Transverse colon (tissue), 4 donors: ENCODE data around the gene PTCH1. TPM values are rescaled to one million over a fixed set of nuclear protein-coding genes. Genes with fewer than 3 reads are reported as not detected.

ENCODE experiments used
- DNase-seq: peaks from one replicate; pipeline ENCODE4 v3.0.0-alpha.2; 2019
- H3K27ac ChIP-seq, 4 donors: fragments of 200-600 bp; sonication (generic); 2 replicates each; pipeline ENCODE4 v1.5.1; 2016 to 2018; ENCODE audit warnings: inconsistent platforms in 4 of 4
- H3K27me3 ChIP-seq: fragments of 200-600 bp; sonication (generic); 2 replicates; pipeline ENCODE4 v1.5.1; 2017; ENCODE audit warnings: inconsistent platforms
- H3K36me3 ChIP-seq, 4 donors: fragments of 200-600 bp; sonication (generic); 2 replicates each; pipeline ENCODE4 v1.5.1; 2017 to 2019; ENCODE audit warnings: inconsistent platforms in 4 of 4
- H3K4me1 ChIP-seq, 4 donors: fragments of 200-600 bp; sonication (generic); 2 replicates each; pipeline ENCODE4 v1.5.1; 2017 to 2020; ENCODE audit warnings: inconsistent platforms in 4 of 4
- H3K4me3 ChIP-seq, 4 donors: fragments of 200-600 bp; sonication (generic); 1 replicate in 1 of 4; 2 replicates in 3 of 4; pipeline versions ENCODE4 v1.5.1 to v1.6.1; 2017 to 2019; ENCODE audit warnings: inconsistent platforms in 4 of 4
- H3K9me3 ChIP-seq, 2 donors: fragments of 200-600 bp; sonication (generic); 2 replicates each; pipeline ENCODE4 v1.5.1; 2017 to 2019; ENCODE audit warnings: inconsistent platforms in 2 of 2
- CTCF ChIP-seq, 5 experiments: fragments of 200-600 bp in 3 of 5; fragments of 450-650 bp in 2 of 5; sonication (generic) in 3 of 5; IDR thresholded peaks; 1 replicate in 2 of 5; 2 replicates in 3 of 5; pipeline ENCODE4 v1.5.1; 2016 to 2017; ENCODE audit warnings: antibody characterized with exemption in 5 of 5, inconsistent platforms in 3 of 5, mild to moderate bottlenecking in 2 of 5, moderate library complexity in 1 of 5
- EP300 ChIP-seq: sonication (generic); formaldehyde crosslinking; IDR thresholded peaks from one replicate; pipeline ENCODE4 v1.6.1; 2017; ENCODE audit warnings: antibody characterized with exemption, low read depth
- POLR2A ChIP-seq: fragments of 450-650 bp; IDR thresholded peaks from one replicate; pipeline ENCODE4 v1.6.1; 2016; ENCODE audit warnings: antibody characterized with exemption, mild to moderate bottlenecking, moderate library complexity
- POLR2AphosphoS5 ChIP-seq, 3 donors: sonication (generic); formaldehyde crosslinking; IDR thresholded peaks; one replicate each; pipeline ENCODE4 v1.6.1; 2016; ENCODE audit warnings: antibody characterized with exemption in 3 of 3
- whole genome bisulfite sequencing, 2 donors: methylation state at CpG; one replicate each; pipeline ENCODE4 v1.1.5; 2018; ENCODE audit warnings: low coverage in 1 of 2; 5-methylcytosine and 5-hydroxymethylcytosine counted together
- in situ Hi-C, 4 donors: fragments of 200-750 bp; cut with MboI; loops; one replicate each; pipeline versions ENCODE4 v1.15.0 to v1.15.1; 2017; ENCODE audit warnings: low sequenced_read_pairs in 3 of 4, low pct_ligation_motif_present in 1 of 4, low pct_unique_long_range_greater_than_20kb in 1 of 4
- intact Hi-C: fragments of 100-400 bp; cut with DNase I; formaldehyde crosslinking; loops from one replicate; pipeline ENCODE4 v1.15.1; 2023; ENCODE audit warnings: low total_unique reads
- total RNA-seq, 4 donors: library from RNA; depleted of rRNA; stranded (reverse); fragments of >200 nt; gene quantifications; one replicate each; pipeline ENCODE4 v1.1.0, GENCODE V29; 2016

Gene PTCH1
- total RNA-seq, 4 donors from 2014 or later: 12.3 to 50.9 (median 26.4) TPM

GRCh38 chr9:95435074-95435728 lies 81.6 kb downstream of the PTCH1 start:
- Histone ChIP-seq H3K36me3 (no peaks in the 10 kb centered on the region), H3K4me3 (no peak overlapping the region), H3K9me3 (no peaks in the 10 kb centered on the region), H3K4me1 (no peaks in the 10 kb centered on the region), H3K27ac (no peak overlapping the region), H3K27me3 (no peaks in the 10 kb centered on the region)
- TF ChIP-seq POLR2AphosphoS5 (IDR thresholded peaks at IDR 0.05) (no peak), EP300 (no peak), CTCF (IDR thresholded peaks at IDR 0.05) (no peak), POLR2A (no peak)
- 71 to 83% methylated on average over 6 of the region's 6 CpGs for WGBS, 2 donors
- intact Hi-C loops (no loop called here), in situ Hi-C loops (no loop called here)
- DNase-seq: no peak

- no peak for TF ChIP-seq POLR2A
- no peak for TF ChIP-seq CTCF (IDR thresholded peaks at IDR 0.05)
- no peak for TF ChIP-seq EP300
- TF ChIP-seq POLR2AphosphoS5 (IDR thresholded peaks at IDR 0.05): no peak
- in situ Hi-C loops: no loop called here
- WGBS, 2 donors: 87 to 90% methylated on average over 3 to 25 of the region's 25 CpGs
- no peak overlapping the region for H3K27ac ChIP-seq
- no peaks in the 10 kb centered on the region for H3K27me3 ChIP-seq
- no peaks in the 10 kb centered on the region for H3K36me3 ChIP-seq
- H3K9me3 ChIP-seq: no peaks in the 10 kb centered on the region
- intact Hi-C loops: no loop called here
- DNase-seq: no peak
- no peak overlapping the region for H3K4me3 ChIP-seq
- no peaks in the 10 kb centered on the region for H3K4me1 ChIP-seq
Measured at GRCh38 chr9:95434116-95435073, 82.4 kb downstream of the PTCH1 start.

- TF ChIP-seq POLR2A (no peak), POLR2AphosphoS5 (IDR thresholded peaks at IDR 0.05) (no peak), EP300 (no peak), CTCF (IDR thresholded peaks at IDR 0.05) (no peak)
- in situ Hi-C loops: no loop called here
Measured at GRCh38 chr9:95433096-95433819, 83.5 kb downstream of the PTCH1 start.

GRCh38 chr9:95431286-95431685 lies 85.5 kb downstream of the PTCH1 start:
- Histone ChIP-seq H3K4me3 (no peak overlapping the region), H3K9me3 (no peaks in the 10 kb centered on the region), H3K27me3 (no peaks in the 10 kb centered on the region), H3K27ac (no peak overlapping the region), H3K36me3 (no peaks in the 10 kb centered on the region), H3K4me1 (peaks cover 0 to 5% (median 2%) of the 10 kb centered on the region in 4 donors)
- intact Hi-C loops (no loop called here), in situ Hi-C loops (no loop called here)
- 92 to 100% methylated on average over 1 of the region's 1 CpG for WGBS, 2 donors
- no peak for DNase-seq
- TF ChIP-seq POLR2AphosphoS5 (IDR thresholded peaks at IDR 0.05) (no peak), EP300 (no peak), CTCF (IDR thresholded peaks at IDR 0.05) (no peak), POLR2A (no peak)

More at GRCh38 chr9:95433096-95433819, 83.5 kb downstream of the PTCH1 start:
- H3K36me3 ChIP-seq: no peaks in the 10 kb centered on the region
- intact Hi-C loops: no loop called here
- WGBS, 2 donors: 28 to 42% methylated on average over 5 to 8 of the region's 8 CpGs
- no peaks in the 10 kb centered on the region for H3K9me3 ChIP-seq
- no peak for DNase-seq
- no peaks in the 10 kb centered on the region for H3K27me3 ChIP-seq
- no peak overlapping the region for H3K4me3 ChIP-seq
- H3K27ac ChIP-seq: no peak overlapping the region
- H3K4me1 ChIP-seq: no peaks in the 10 kb centered on the region
